Measurements from ENCODE around the gene CWC25.

- TF ChIP-seq CTCF (IDR thresholded peaks at IDR 0.05 in 2 of 3, conservative IDR thresholded peaks at IDR 0.05 in 1 of 3; ENCODE audit: borderline replicate concordance in 1 of 3, insufficient read depth in 1 of 3, low read depth in 2 of 3, low read length in 2 of 3) = no peak
- no peak for TF ChIP-seq FOSL1 (IDR thresholded peaks at IDR 0.05; ENCODE audit: low read depth)
- TF ChIP-seq POLR2AphosphoS5 (IDR thresholded peaks at IDR 0.05; ENCODE audit: low read depth, low read length) = no peak
- TF ChIP-seq POLR2A (IDR thresholded peaks at IDR 0.05; ENCODE audit: borderline replicate concordance, extremely low read depth, insufficient read depth, insufficient read length) = no peak
- TF ChIP-seq ZNF274 (IDR thresholded peaks at IDR 0.05; ENCODE audit: low read depth, low read length) = no peak
- no peak for TF ChIP-seq MAX (IDR thresholded peaks at IDR 0.05)
- TF ChIP-seq EZH2 (IDR thresholded peaks at IDR 0.05) = no peak
- TF ChIP-seq ATF3 (IDR thresholded peaks at IDR 0.05) = no peak
- no peak for TF ChIP-seq SIN3A (IDR thresholded peaks at IDR 0.05; ENCODE audit: low read depth)
- no peak for TF ChIP-seq EGR1 (IDR thresholded peaks at IDR 0.05; ENCODE audit: low read depth)
- no peak for TF ChIP-seq JUND (IDR thresholded peaks at IDR 0.05)
- no peak for TF ChIP-seq REST (IDR thresholded peaks at IDR 0.05; ENCODE audit: low read depth)
Measured at GRCh38 chr17:38867968-38868816, 43.1 kb upstream of the CWC25 start.
